NT2/D1 (cell line): ENCODE data around the gene ZDHHC22.

Experiments used
- DNase-seq: peaks from one replicate; pipeline ENCODE4 v3.0.0-alpha.2; 2011; ENCODE audit warnings: low read depth, low spot score
- H3K27me3 ChIP-seq: 2 replicates; pipeline ENCODE4 v1.6.0; 2011; ENCODE audit warnings: mild to moderate bottlenecking; ENCODE audit not compliant: insufficient read length, insufficient read depth
- H3K36me3 ChIP-seq: 2 replicates; pipeline ENCODE4 v1.6.1; 2011; ENCODE audit warnings: mild to moderate bottlenecking, low read length, mixed read lengths; ENCODE audit not compliant: insufficient read depth, insufficient read length
- H3K4me1 ChIP-seq: 2 replicates; pipeline ENCODE4 v1.5.1; 2011; ENCODE audit not compliant: insufficient read depth, insufficient read length
- H3K4me3 ChIP-seq: 2 replicates; pipeline ENCODE4 v1.5.1; 2011; ENCODE audit warnings: low read depth; ENCODE audit not compliant: insufficient read length
- H3K9ac ChIP-seq: 2 replicates; pipeline ENCODE4 v1.6.0; 2011; ENCODE audit warnings: low read depth; ENCODE audit not compliant: insufficient read length
- H3K9me3 ChIP-seq: 2 replicates; pipeline ENCODE4 v1.5.1; 2011; ENCODE audit warnings: mild to moderate bottlenecking, low read length; ENCODE audit not compliant: insufficient read depth
- SUZ12 ChIP-seq: IDR thresholded peaks from 2 replicates; pipeline ENCODE4 v1.6.1; 2011; ENCODE audit not compliant: insufficient read length, insufficient read depth; ENCODE audit errors: extremely low read depth
- YY1 ChIP-seq: IDR thresholded peaks from 2 replicates; pipeline ENCODE4 v1.6.1; 2011; ENCODE audit not compliant: insufficient read length, insufficient read depth
- ZNF274 ChIP-seq: IDR thresholded peaks from 2 replicates; pipeline ENCODE4 v1.6.1; 2011; ENCODE audit warnings: mild to moderate bottlenecking, low read depth, low read length

ZDHHC22 gene

GRCh38 chr14:77124345-77125280 lies 17.0 kb downstream of the ZDHHC22 start:
- peak overlapping the region; percentile 49 for H3K4me3 ChIP-seq
- DNase-seq: no peak
- H3K4me1 ChIP-seq: peaks cover 21% of the 10 kb centered on the region
- H3K27me3 ChIP-seq: peaks cover 12% of the 10 kb centered on the region
- TF ChIP-seq SUZ12 (no peak), ZNF274 (no peak), YY1 (no peak)
- H3K9me3 ChIP-seq: no peaks in the 10 kb centered on the region
- H3K36me3 ChIP-seq: peaks cover 7% of the 10 kb centered on the region
- peak overlapping the region; percentile 84 for H3K9ac ChIP-seq

- TF ChIP-seq SUZ12 (no peak), YY1 (no peak), ZNF274 (no peak)
- Histone ChIP-seq H3K9me3 (no peaks in the 10 kb centered on the region), H3K27me3 (peaks cover 12% of the 10 kb centered on the region), H3K9ac (no peak overlapping the region), H3K36me3 (peaks cover 9% of the 10 kb centered on the region), H3K4me1 (peaks cover 21% of the 10 kb centered on the region), H3K4me3 (no peak overlapping the region)
- no peak for DNase-seq
These were observed 17.9 kb downstream of the ZDHHC22 start for GRCh38 chr14:77123381-77124325.

GRCh38 chr14:77122526-77123125 lies 19.0 kb downstream of the ZDHHC22 start:
- no peak overlapping the region for H3K9ac ChIP-seq
- TF ChIP-seq ZNF274 (no peak), SUZ12 (no peak), YY1 (no peak)
- peaks cover 9% of the 10 kb centered on the region for H3K36me3 ChIP-seq
- peaks cover 12% of the 10 kb centered on the region for H3K27me3 ChIP-seq
- no peak for DNase-seq
- H3K4me3 ChIP-seq: no peak overlapping the region
- no peaks in the 10 kb centered on the region for H3K9me3 ChIP-seq
- H3K4me1 ChIP-seq: peaks cover 21% of the 10 kb centered on the region

GRCh38 chr14:77120771-77121743 lies 20.5 kb downstream of the ZDHHC22 start:
- DNase-seq: no peak
- Histone ChIP-seq H3K36me3 (peaks cover 20% of the 10 kb centered on the region), H3K9me3 (no peaks in the 10 kb centered on the region), H3K4me1 (peaks cover 21% of the 10 kb centered on the region), H3K9ac (no peak overlapping the region), H3K27me3 (peaks cover 12% of the 10 kb centered on the region), H3K4me3 (no peak overlapping the region)
- no peak for TF ChIP-seq SUZ12
- TF ChIP-seq ZNF274: no peak
- TF ChIP-seq YY1: no peak

GRCh38 chr14:77119851-77120250 lies 21.7 kb downstream of the ZDHHC22 start:
- H3K4me1 ChIP-seq: peaks cover 17% of the 10 kb centered on the region
- no peak overlapping the region for H3K4me3 ChIP-seq
- no peaks in the 10 kb centered on the region for H3K9me3 ChIP-seq
- no peak overlapping the region for H3K9ac ChIP-seq
- H3K27me3 ChIP-seq: peaks cover 4% of the 10 kb centered on the region
- TF ChIP-seq YY1: no peak
- no peak for TF ChIP-seq SUZ12
- no peak for TF ChIP-seq ZNF274
- peaks cover 25% of the 10 kb centered on the region for H3K36me3 ChIP-seq
- no peak for DNase-seq
